ENCODE measurements around the gene SOX13.

DNA sequence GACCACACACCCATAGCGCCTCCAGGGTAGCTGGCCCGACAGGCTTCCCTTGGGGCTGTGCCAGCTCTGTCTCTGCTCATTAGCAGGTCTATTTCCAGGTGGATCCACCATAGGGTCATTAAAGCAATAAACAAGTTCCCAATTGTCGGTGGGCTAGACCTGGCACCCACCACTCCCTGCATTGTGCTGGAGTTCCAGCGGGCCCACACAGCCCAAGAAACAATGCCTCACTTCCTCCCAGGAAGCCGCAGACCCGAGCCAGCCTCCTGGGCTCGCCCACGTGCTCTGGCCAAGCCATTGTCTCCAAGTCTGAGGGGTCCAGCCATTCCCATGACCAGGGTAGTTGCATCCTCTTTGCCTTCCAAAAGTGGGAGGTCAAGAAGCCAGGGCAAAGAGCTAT, 27.5 kb upstream of the SOX13 start:
- TF ChIP-seq, protein P1, sequence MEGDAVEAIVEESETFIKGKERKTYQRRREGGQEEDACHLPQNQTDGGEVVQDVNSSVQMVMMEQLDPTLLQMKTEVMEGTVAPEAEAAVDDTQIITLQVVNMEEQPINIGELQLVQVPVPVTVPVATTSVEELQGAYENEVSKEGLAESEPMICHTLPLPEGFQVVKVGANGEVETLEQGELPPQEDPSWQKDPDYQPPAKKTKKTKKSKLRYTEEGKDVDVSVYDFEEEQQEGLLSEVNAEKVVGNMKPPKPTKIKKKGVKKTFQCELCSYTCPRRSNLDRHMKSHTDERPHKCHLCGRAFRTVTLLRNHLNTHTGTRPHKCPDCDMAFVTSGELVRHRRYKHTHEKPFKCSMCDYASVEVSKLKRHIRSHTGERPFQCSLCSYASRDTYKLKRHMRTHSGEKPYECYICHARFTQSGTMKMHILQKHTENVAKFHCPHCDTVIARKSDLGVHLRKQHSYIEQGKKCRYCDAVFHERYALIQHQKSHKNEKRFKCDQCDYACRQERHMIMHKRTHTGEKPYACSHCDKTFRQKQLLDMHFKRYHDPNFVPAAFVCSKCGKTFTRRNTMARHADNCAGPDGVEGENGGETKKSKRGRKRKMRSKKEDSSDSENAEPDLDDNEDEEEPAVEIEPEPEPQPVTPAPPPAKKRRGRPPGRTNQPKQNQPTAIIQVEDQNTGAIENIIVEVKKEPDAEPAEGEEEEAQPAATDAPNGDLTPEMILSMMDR (IDR thresholded peaks at IDR 0.05 in 2 of 3, conservative IDR thresholded peaks at IDR 0.05 in 1 of 3; ENCODE audit: borderline replicate concordance in 1 of 3, insufficient read depth in 1 of 3, low read depth in 2 of 3, low read length in 2 of 3), result no peak
- TF ChIP-seq ZNF274 (IDR thresholded peaks at IDR 0.05; ENCODE audit: low read depth, low read length) (no peak), POLR2AphosphoS5 (IDR thresholded peaks at IDR 0.05; ENCODE audit: low read depth, low read length) (no peak)
- TF ChIP-seq, protein P2, sequence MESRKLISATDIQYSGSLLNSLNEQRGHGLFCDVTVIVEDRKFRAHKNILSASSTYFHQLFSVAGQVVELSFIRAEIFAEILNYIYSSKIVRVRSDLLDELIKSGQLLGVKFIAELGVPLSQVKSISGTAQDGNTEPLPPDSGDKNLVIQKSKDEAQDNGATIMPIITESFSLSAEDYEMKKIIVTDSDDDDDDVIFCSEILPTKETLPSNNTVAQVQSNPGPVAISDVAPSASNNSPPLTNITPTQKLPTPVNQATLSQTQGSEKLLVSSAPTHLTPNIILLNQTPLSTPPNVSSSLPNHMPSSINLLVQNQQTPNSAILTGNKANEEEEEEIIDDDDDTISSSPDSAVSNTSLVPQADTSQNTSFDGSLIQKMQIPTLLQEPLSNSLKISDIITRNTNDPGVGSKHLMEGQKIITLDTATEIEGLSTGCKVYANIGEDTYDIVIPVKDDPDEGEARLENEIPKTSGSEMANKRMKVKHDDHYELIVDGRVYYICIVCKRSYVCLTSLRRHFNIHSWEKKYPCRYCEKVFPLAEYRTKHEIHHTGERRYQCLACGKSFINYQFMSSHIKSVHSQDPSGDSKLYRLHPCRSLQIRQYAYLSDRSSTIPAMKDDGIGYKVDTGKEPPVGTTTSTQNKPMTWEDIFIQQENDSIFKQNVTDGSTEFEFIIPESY (IDR thresholded peaks at IDR 0.05; ENCODE audit: extremely low read depth, insufficient replicate concordance, low read length), result no peak
